Skeletal muscle satellite cell (primary cell): ENCODE results near the gene SNX11. TPM values are rescaled to one million over a fixed set of nuclear protein-coding genes. Genes with fewer than 3 reads are reported as not detected.
"Not testable (repeated sequence)": the region's sequence is repeated elsewhere in the genome, so short reads cannot be mapped to it uniquely, and the experiment has no call there.

Source experiments
- H3K27me3 ChIP-seq: 2 replicates; pipeline ENCODE4 v1.7.0; 2013; ENCODE audit warnings: low read length; ENCODE audit not compliant: control insufficient read depth, insufficient read depth
- H3K36me3 ChIP-seq: 2 replicates; pipeline ENCODE4 v1.7.0; 2013; ENCODE audit warnings: mild to moderate bottlenecking, control low read depth, low read length; ENCODE audit not compliant: insufficient read depth
- H3K4me1 ChIP-seq: 2 replicates; pipeline ENCODE4 v1.7.0; 2013; ENCODE audit warnings: low read length; ENCODE audit not compliant: control insufficient read depth, insufficient read depth
- H3K4me2 ChIP-seq: 2 replicates; pipeline ENCODE4 v1.7.0; 2013; ENCODE audit warnings: mild to moderate bottlenecking, low read length
- H3K4me3 ChIP-seq: 2 replicates; pipeline ENCODE4 v1.7.0; 2013; ENCODE audit warnings: low read length
- H3K9ac ChIP-seq: 2 replicates; pipeline ENCODE4 v1.7.0; 2013; ENCODE audit warnings: mild to moderate bottlenecking, low read depth, low read length, moderate library complexity
- H3K9me3 ChIP-seq: replicated peaks from 2 replicates; pipeline ENCODE4 v1.7.0; 2013; ENCODE audit warnings: mild to moderate bottlenecking, control low read depth, low read length
- total RNA-seq: library from RNA; depleted of rRNA; stranded (reverse); fragments of >200 nt; gene quantifications from 2 replicates; pipeline ENCODE4 v1.2.3, GENCODE V29; 2012; rRNA removed

SNX11 gene
- total RNA-seq = 7.4 and 8.1 TPM in 2 replicates

GRCh38 chr17:48107137-48108055 is at the start of gene SNX11:
Gene SNX11 (plus strand): TSS chr17:48107766. CDS start chr17:48112044, 4,278 bp downstream.
- Histone ChIP-seq H3K4me1 (peaks cover 11% of the 10 kb centered on the region), H3K4me2 (peak within 1 kb of the TSS; percentile 89), H3K9ac (peak within 1 kb of the TSS; percentile 94), H3K4me3 (peak within 1 kb of the TSS; percentile 93), H3K27me3 (no peaks in the 10 kb centered on the region), H3K9me3 (no peaks in the 10 kb centered on the region), H3K36me3 (no peaks in the 10 kb centered on the region)

DNA sequence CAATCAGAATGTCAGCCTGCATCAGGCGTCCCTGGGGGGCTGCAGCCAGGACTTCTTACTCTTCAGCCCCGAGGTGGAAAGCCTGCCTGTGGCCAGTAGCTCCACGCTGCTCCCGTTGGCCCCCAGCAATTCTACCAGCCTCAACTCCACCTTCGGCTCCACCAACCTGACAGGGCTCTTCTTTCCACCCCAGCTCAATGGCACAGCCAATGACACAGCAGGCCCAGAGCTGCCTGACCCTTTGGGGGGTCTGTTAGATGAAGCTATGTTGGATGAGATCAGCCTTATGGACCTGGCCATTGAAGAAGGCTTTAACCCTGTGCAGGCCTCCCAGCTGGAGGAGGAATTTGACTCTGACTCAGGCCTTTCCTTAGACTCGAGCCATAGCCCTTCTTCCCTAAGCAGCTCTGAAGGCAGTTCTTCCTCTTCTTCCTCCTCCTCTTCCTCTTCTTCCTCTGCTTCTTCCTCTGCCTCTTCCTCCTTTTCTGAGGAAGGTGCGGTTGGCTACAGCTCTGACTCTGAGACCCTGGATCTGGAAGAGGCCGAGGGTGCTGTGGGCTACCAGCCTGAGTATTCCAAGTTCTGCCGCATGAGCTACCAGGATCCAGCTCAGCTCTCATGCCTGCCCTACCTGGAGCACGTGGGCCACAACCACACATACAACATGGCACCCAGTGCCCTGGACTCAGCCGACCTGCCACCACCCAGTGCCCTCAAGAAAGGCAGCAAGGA is 49.0 kb upstream of the SNX11 start:
- H3K4me1 ChIP-seq = peaks cover 31% of the 10 kb centered on the region
- no peaks in the 10 kb centered on the region for H3K9me3 ChIP-seq
- H3K27me3 ChIP-seq = no peaks in the 10 kb centered on the region
- no peak overlapping the region for H3K4me2 ChIP-seq
- peaks cover 74% of the 10 kb centered on the region for H3K36me3 ChIP-seq
- no peak overlapping the region for H3K9ac ChIP-seq
- H3K4me3 ChIP-seq = no peak overlapping the region

DNA sequence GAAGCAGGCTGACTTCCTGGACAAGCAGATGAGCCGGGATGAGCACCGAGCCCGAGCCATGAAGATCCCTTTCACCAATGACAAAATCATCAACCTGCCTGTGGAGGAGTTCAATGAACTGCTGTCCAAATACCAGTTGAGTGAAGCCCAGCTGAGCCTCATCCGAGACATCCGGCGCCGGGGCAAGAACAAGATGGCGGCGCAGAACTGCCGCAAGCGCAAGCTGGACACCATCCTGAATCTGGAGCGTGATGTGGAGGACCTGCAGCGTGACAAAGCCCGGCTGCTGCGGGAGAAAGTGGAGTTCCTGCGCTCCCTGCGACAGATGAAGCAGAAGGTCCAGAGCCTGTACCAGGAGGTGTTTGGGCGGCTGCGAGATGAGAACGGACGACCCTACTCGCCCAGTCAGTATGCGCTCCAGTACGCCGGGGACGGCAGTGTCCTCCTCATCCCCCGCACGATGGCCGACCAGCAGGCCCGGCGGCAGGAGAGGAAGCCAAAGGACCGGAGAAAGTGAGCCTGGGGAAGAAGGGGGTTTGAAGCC is 48.4 kb upstream of the SNX11 start:
- Histone ChIP-seq H3K4me3 (no peak overlapping the region), H3K9ac (no peak overlapping the region), H3K4me1 (peaks cover 25% of the 10 kb centered on the region), H3K36me3 (peaks cover 76% of the 10 kb centered on the region), H3K9me3 (no peaks in the 10 kb centered on the region), H3K27me3 (no peaks in the 10 kb centered on the region), H3K4me2 (no peak overlapping the region)

DNA sequence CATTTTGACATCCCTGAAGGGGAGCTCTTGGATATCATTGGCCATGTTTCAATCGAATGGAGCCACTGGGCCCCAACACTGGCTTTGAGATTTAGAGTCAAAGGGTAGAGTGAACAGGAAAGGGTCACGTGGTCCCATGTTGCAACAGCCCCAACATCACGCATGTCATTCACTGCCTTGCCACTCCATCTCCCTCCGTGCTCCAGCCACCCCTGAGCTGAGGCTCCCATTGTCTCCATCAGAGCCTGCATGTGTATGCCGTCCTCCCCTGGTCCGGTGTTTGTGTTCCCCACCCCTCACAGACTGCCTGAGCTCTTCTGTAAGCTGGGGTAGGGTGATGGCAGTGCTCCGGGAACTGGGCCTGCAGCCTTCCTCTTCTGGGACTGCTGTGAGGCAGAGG is 47.3 kb upstream of the SNX11 start:
- Histone ChIP-seq H3K9ac (no peak overlapping the region), H3K4me3 (no peak overlapping the region), H3K4me2 (no peak overlapping the region), H3K9me3 (no peaks in the 10 kb centered on the region), H3K36me3 (peaks cover 83% of the 10 kb centered on the region), H3K4me1 (peaks cover 21% of the 10 kb centered on the region), H3K27me3 (no peaks in the 10 kb centered on the region)

DNA sequence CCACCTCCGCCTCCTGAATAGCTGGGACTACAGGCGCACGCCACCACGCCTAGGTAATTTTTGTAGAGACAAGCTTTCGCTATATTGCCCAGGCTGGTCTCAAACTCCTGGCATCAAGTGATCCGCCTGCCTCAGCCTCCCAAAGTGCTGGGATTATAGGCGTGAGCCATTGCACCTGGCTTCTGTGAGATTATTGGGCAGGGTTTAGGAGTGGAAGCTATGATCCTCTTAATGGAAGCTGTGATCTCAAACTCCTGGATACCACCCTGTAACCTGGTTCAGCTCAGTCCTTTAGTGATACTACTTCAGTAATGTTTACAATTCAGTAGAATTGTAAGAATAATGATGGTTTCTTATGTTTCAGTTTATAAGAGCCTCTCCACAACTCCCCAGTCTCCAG is 45.3 kb upstream of the SNX11 start:
- H3K36me3 ChIP-seq = peaks cover 78% of the 10 kb centered on the region
- H3K27me3 ChIP-seq = no peaks in the 10 kb centered on the region
- no peak overlapping the region for H3K9ac ChIP-seq
- no peak overlapping the region for H3K4me2 ChIP-seq
- peaks cover 28% of the 10 kb centered on the region for H3K4me1 ChIP-seq
- no peak overlapping the region for H3K4me3 ChIP-seq
- no peaks in the 10 kb centered on the region for H3K9me3 ChIP-seq

GRCh38 chr17:48064638-48065037 is 42.9 kb upstream of the SNX11 start:
- Histone ChIP-seq H3K4me2 (no peak overlapping the region), H3K9ac (no peak overlapping the region), H3K36me3 (peaks cover 61% of the 10 kb centered on the region), H3K9me3 (no peaks in the 10 kb centered on the region), H3K27me3 (no peaks in the 10 kb centered on the region), H3K4me1 (peaks cover 43% of the 10 kb centered on the region), H3K4me3 (no peak overlapping the region)

DNA sequence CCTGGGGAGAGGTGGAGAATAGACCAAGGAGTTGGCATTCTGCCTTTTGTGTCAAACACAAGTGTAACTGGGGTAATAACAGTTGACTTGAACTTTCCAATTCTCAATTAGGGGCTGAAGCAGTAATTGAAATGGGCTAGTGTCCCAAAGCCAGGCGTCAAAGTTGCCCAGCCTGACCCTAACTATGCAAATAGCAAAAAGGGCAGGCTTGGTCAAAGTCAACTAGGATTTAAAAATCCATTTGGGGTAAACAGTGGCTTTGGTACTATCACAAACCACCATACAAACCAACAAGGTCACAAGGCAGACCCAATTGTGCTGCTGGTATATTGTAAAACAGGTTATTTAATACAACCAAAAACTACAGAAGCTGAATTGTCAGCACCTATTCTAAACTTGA is 41.4 kb upstream of the SNX11 start:
- Histone ChIP-seq H3K9me3 (no peaks in the 10 kb centered on the region), H3K36me3 (peaks cover 61% of the 10 kb centered on the region), H3K9ac (no peak overlapping the region), H3K4me1 (peaks cover 40% of the 10 kb centered on the region), H3K27me3 (no peaks in the 10 kb centered on the region), H3K4me2 (no peak overlapping the region), H3K4me3 (no peak overlapping the region)

GRCh38 chr17:48066656-48067055 is 40.9 kb upstream of the SNX11 start:
- no peak overlapping the region for H3K9ac ChIP-seq
- no peak overlapping the region for H3K4me3 ChIP-seq
- H3K4me2 ChIP-seq = no peak overlapping the region
- peaks cover 36% of the 10 kb centered on the region for H3K4me1 ChIP-seq
- no peaks in the 10 kb centered on the region for H3K9me3 ChIP-seq
- H3K27me3 ChIP-seq = no peaks in the 10 kb centered on the region
- H3K36me3 ChIP-seq = peaks cover 62% of the 10 kb centered on the region

DNA sequence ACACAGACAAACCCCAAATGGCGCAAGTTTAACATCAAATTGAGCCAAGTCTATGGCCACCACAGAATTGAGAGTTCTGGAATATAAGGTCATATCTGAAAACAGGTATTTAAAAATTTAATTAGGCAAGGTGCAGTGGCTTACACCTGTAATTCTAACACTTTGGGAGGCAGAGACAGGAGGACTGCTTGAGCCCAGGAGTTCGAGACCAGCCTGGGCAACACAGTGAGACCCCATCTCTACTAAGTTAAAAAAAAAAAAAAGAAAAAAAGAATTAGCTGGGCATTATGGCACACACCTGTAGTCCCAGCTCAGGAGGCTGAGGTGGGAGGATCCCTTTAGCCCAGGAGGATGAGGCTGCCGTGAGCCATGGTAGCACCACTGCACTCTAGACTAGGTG is 40.3 kb upstream of the SNX11 start:
- Histone ChIP-seq H3K27me3 (no peaks in the 10 kb centered on the region), H3K9me3 (no peaks in the 10 kb centered on the region), H3K4me1 (peaks cover 34% of the 10 kb centered on the region), H3K4me3 (no peak overlapping the region), H3K9ac (no peak overlapping the region), H3K36me3 (peaks cover 57% of the 10 kb centered on the region), H3K4me2 (no peak overlapping the region)

- not testable (repeated sequence) for H3K9me3 ChIP-seq, H3K9ac ChIP-seq, H3K4me3 ChIP-seq, H3K27me3 ChIP-seq
- peak overlapping the region; percentile 32 for H3K4me2 ChIP-seq
- H3K36me3 ChIP-seq = peaks cover 54% of the 10 kb centered on the region
- peaks cover 34% of the 10 kb centered on the region for H3K4me1 ChIP-seq
Observed at GRCh38 chr17:48067808-48068207, 39.8 kb upstream of the SNX11 start.

DNA sequence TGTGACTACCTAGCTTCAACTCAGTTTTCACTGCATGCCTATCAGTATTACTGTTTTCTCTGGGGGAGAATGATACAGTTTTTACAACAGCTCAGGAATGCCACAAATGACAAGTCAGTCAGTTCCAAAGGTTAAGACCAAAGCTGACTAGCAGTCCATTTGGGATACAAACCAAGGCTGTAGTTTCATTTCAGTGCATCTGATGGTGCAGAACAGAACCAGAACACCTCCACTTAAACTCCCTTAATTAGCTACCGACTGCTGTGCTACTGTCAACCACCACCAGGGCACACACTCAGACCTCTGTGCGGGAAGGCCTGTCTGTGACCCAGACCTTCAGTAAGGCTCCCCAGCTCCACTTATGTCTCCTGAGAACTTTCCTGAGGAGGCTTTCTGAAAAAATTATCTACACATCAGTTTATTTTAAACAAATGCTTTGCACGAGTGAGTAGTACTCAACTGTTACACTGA is 39.0 kb upstream of the SNX11 start:
- H3K4me2 ChIP-seq = peak overlapping the region; percentile 32
- H3K9ac ChIP-seq = no peak overlapping the region
- H3K27me3 ChIP-seq = no peaks in the 10 kb centered on the region
- peaks cover 52% of the 10 kb centered on the region for H3K36me3 ChIP-seq
- no peaks in the 10 kb centered on the region for H3K9me3 ChIP-seq
- peaks cover 34% of the 10 kb centered on the region for H3K4me1 ChIP-seq
- H3K4me3 ChIP-seq = no peak overlapping the region
